Endothelial cell (in vitro differentiated cells): ENCODE measurements around the gene FGD3. TPM values are rescaled to one million over a fixed set of nuclear protein-coding genes. Genes with fewer than 3 reads are reported as not detected.

ENCODE experiments used
- DNase-seq: peaks from one replicate; pipeline ENCODE4 v3.0.0; 2021; ENCODE audit warnings: low spot score
- H3K27ac Mint-ChIP-seq: one replicate; pipeline ENCODE4 v1.8.0; 2021; ENCODE audit warnings: mixed read lengths, inconsistent platforms; ENCODE audit not compliant: unreplicated experiment
- H3K27me3 Mint-ChIP-seq: one replicate; pipeline ENCODE4 v1.8.0; 2021; ENCODE audit warnings: mild to moderate bottlenecking, moderate library complexity, mixed read lengths, inconsistent platforms; ENCODE audit not compliant: unreplicated experiment
- H3K36me3 Mint-ChIP-seq: one replicate; pipeline ENCODE4 v1.8.0; 2021; ENCODE audit warnings: mild to moderate bottlenecking, low read depth, mixed read lengths, inconsistent platforms; ENCODE audit not compliant: unreplicated experiment
- H3K4me1 Mint-ChIP-seq: one replicate; pipeline ENCODE4 v1.8.0; 2021; ENCODE audit warnings: mild to moderate bottlenecking, mixed read lengths, inconsistent platforms; ENCODE audit not compliant: unreplicated experiment
- H3K4me3 Mint-ChIP-seq: one replicate; pipeline ENCODE4 v1.8.0; 2021; ENCODE audit warnings: mild to moderate bottlenecking, mixed read lengths, inconsistent platforms; ENCODE audit not compliant: unreplicated experiment
- H3K9me3 Mint-ChIP-seq: one replicate; pipeline ENCODE4 v1.8.0; 2021; ENCODE audit warnings: mixed read lengths, inconsistent platforms; ENCODE audit not compliant: unreplicated experiment
- total RNA-seq: library from RNA; stranded (reverse); fragmentation: NEBNext Ultra II Directional; extraction: Animal tissue kit (Norgen Biotek cat#: 25700); gene quantifications from one replicate; pipeline ENCODE4 v1.2.1, GENCODE V29; 2021; ENCODE audit not compliant: unreplicated experiment
- TF ChIP-seq, protein P1 (sequence below): fragments of 200-600 bp; sonication (generic); IDR thresholded peaks from one replicate; pipeline ENCODE4 v1.5.0; 2021; ENCODE audit warnings: antibody characterized with exemption; ENCODE audit not compliant: unreplicated experiment

Gene FGD3
- total RNA-seq, 1 donor from 2014 or later: 1.1 TPM

DNA sequence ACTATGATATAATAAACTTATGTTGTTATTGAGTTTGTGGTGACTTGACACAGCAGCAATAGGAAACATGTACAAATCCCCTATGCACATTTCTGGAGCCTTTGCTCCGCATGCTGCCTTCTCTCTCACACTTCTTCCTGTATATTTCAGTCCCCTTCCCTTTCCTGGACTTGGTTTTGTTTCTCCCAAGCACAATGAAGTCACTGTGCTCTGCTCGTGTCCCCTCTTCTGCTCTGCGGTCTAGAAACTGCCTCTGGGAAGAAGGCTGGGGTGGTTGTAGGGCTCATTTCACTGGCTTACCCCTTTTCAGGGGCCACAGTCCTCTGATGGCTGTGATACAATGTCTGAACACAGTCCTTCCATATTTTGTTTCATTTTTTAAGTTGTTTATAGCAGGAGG is 15.7 kb upstream of the FGD3 start:
- no peaks in the 10 kb centered on the region for H3K36me3 Mint-ChIP-seq

DNA sequence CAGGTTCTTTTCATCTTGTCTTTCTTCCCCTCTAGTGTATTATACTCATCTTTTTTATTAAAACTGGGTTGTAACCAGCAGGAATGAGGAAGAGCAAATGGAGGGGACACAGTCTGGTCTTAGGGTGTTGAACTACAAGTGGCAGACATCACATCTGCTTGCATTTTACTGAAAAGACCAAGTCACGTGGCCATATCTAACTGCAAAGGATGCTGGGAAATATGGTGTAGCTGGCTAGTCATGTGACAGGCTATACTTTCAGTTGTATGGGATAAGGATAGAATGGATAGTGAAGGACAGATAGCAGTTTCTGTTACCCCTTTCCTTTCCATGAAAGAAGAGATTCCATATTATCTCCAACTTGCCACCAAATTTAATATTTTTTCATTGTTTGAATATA is 13.0 kb upstream of the FGD3 start:
- H3K27me3 Mint-ChIP-seq: no peaks in the 10 kb centered on the region
- no peak overlapping the region for H3K4me3 Mint-ChIP-seq
- no peaks in the 10 kb centered on the region for H3K36me3 Mint-ChIP-seq
- H3K9me3 Mint-ChIP-seq: no peaks in the 10 kb centered on the region
- peaks cover 7% of the 10 kb centered on the region for H3K4me1 Mint-ChIP-seq
- H3K27ac Mint-ChIP-seq: no peak overlapping the region
- no peak for DNase-seq
- TF ChIP-seq, protein P1, sequence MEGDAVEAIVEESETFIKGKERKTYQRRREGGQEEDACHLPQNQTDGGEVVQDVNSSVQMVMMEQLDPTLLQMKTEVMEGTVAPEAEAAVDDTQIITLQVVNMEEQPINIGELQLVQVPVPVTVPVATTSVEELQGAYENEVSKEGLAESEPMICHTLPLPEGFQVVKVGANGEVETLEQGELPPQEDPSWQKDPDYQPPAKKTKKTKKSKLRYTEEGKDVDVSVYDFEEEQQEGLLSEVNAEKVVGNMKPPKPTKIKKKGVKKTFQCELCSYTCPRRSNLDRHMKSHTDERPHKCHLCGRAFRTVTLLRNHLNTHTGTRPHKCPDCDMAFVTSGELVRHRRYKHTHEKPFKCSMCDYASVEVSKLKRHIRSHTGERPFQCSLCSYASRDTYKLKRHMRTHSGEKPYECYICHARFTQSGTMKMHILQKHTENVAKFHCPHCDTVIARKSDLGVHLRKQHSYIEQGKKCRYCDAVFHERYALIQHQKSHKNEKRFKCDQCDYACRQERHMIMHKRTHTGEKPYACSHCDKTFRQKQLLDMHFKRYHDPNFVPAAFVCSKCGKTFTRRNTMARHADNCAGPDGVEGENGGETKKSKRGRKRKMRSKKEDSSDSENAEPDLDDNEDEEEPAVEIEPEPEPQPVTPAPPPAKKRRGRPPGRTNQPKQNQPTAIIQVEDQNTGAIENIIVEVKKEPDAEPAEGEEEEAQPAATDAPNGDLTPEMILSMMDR: no peak

More for the DNA sequence above, 15.7 kb upstream of the FGD3 start:
- TF ChIP-seq, protein P1: no peak
- H3K27ac Mint-ChIP-seq: peak overlapping the region; percentile 79
- no peak for DNase-seq
- no peak overlapping the region for H3K4me3 Mint-ChIP-seq
- H3K9me3 Mint-ChIP-seq: no peaks in the 10 kb centered on the region
- H3K27me3 Mint-ChIP-seq: no peaks in the 10 kb centered on the region
- peaks cover 7% of the 10 kb centered on the region for H3K4me1 Mint-ChIP-seq

DNA sequence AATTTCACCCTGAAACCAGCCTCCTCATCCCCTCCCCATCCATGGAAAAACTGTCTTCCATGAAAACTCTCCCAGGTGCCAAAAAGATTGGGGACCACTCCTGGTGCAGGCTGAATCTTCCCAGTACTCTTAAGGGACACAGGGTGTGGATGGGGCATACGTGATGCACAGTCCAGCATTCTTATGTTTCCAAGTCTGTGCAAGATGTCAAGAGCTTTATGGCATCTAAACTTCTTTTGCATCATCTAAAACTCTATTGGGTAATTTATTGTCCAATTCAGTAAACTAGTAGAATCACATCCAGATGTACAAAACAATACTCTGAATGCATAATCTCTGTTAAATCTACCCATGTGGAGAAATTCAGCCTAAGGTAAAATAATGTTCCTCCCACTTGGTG is 9.3 kb upstream of the FGD3 start:
- H3K27me3 Mint-ChIP-seq: peaks cover 3% of the 10 kb centered on the region
- no peaks in the 10 kb centered on the region for H3K4me1 Mint-ChIP-seq
- H3K4me3 Mint-ChIP-seq: no peak overlapping the region
- H3K36me3 Mint-ChIP-seq: no peaks in the 10 kb centered on the region
- no peak for DNase-seq
- H3K27ac Mint-ChIP-seq: no peak overlapping the region
- no peaks in the 10 kb centered on the region for H3K9me3 Mint-ChIP-seq
- TF ChIP-seq, protein P1: no peak

DNA sequence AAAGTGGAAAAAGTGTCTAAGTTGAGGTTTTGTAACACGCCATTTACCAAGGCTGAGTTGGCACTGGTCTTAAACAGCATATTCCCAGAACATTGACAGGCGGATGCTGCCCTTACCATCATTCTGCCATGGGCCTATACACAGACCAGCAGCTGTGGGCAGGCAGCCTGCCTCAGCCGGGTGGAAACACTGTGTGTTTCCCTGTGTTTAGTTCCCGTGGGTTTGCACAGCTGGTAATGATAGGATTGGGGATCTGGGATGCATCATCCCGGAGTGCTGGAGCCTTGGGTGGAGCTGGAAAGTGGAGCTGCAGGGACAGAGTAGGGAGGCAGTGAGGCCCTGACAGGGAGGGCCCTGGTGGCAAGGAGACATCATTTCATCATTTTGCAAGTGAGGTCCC is 5.5 kb upstream of the FGD3 start:
- TF ChIP-seq, protein P1: no peak
- Mint-ChIP-seq H3K9me3 (no peaks in the 10 kb centered on the region), H3K4me3 (no peak overlapping the region), H3K4me1 (no peaks in the 10 kb centered on the region), H3K36me3 (peaks cover 4% of the 10 kb centered on the region), H3K27me3 (peaks cover 6% of the 10 kb centered on the region), H3K27ac (no peak overlapping the region)
- DNase-seq: no peak

DNA sequence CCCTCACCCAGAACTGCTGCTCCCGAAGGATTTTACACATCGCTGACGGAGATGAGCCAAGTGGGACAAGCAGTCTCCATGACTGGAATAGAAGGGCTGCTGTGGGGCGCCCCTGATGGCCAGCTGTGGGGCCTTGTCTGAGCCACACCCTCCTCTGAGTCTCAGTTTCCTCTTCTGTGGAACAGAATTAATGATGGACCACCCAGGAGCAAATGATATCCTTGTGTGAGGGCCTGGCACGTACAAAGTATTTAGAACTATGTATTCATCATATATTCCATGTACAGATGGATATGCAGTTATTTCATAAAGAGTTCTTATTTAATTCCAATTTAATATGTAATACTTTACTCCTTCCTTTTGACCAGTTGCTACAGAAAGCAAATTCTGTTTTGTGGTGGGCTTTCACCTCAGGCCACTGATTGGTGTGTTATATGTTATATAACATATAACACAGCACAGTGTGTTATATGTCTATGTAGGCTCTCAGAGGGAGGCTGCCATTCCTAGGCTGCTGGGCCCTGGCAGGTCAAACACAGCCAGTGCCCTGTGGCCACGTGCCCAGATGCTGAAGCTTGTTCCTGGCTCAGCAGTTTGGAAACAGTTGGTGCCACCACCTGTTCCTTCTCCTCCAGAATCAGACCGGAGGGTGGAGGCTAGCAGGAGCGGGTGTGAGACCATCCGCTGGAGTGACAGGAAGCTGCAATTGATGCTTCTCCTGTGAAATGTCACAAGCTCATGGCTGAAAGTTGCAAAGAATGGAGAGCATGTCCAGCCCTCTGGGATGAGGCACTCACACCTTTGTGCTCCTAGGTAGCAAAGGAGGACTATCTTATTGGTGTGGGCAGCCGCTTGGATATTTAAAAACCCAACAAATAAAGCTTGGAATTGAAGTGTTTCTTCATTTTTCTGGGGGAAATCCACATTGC is 4.4 kb upstream of the FGD3 start:
- DNase-seq: no peak
- peaks cover 4% of the 10 kb centered on the region for H3K4me1 Mint-ChIP-seq
- H3K27ac Mint-ChIP-seq: no peak overlapping the region
- peaks cover 7% of the 10 kb centered on the region for H3K27me3 Mint-ChIP-seq
- TF ChIP-seq, protein P1: no peak
- H3K4me3 Mint-ChIP-seq: no peak overlapping the region
- no peaks in the 10 kb centered on the region for H3K9me3 Mint-ChIP-seq
- peaks cover 7% of the 10 kb centered on the region for H3K36me3 Mint-ChIP-seq
